AG09309 (cell line): ENCODE measurements around the gene TPRA1.

Experiments used
- DNase-seq: peaks from one replicate; pipeline ENCODE4 v3.0.0-alpha.2; 2010; ENCODE audit warnings: low read depth
- H3K4me3 ChIP-seq: 2 replicates; pipeline ENCODE4 v1.5.1; 2011; ENCODE audit warnings: mild to moderate bottlenecking, low read depth, low read length, moderate library complexity; ENCODE audit not compliant: control insufficient read depth
- TF ChIP-seq, protein P1 (sequence below): IDR thresholded peaks from 2 replicates; pipeline ENCODE4 v1.5.1; 2011; ENCODE audit warnings: mild to moderate bottlenecking, low read depth, low read length, inconsistent platforms; ENCODE audit not compliant: insufficient read depth, control insufficient read depth; ENCODE audit errors: missing control alignments

TPRA1 gene

GRCh38 chr3:127551178-127551577, 39.4 kb downstream of the TPRA1 start:
- H3K4me3 ChIP-seq = no peak overlapping the region
- no peak for DNase-seq
- TF ChIP-seq, protein P1, sequence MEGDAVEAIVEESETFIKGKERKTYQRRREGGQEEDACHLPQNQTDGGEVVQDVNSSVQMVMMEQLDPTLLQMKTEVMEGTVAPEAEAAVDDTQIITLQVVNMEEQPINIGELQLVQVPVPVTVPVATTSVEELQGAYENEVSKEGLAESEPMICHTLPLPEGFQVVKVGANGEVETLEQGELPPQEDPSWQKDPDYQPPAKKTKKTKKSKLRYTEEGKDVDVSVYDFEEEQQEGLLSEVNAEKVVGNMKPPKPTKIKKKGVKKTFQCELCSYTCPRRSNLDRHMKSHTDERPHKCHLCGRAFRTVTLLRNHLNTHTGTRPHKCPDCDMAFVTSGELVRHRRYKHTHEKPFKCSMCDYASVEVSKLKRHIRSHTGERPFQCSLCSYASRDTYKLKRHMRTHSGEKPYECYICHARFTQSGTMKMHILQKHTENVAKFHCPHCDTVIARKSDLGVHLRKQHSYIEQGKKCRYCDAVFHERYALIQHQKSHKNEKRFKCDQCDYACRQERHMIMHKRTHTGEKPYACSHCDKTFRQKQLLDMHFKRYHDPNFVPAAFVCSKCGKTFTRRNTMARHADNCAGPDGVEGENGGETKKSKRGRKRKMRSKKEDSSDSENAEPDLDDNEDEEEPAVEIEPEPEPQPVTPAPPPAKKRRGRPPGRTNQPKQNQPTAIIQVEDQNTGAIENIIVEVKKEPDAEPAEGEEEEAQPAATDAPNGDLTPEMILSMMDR = no peak

GRCh38 chr3:127550468-127551157, 39.9 kb downstream of the TPRA1 start:
- DNase-seq = no peak
- no peak overlapping the region for H3K4me3 ChIP-seq
- TF ChIP-seq, protein P1 = no peak

- no peak overlapping the region for H3K4me3 ChIP-seq
- TF ChIP-seq, protein P1 = no peak
- no peak for DNase-seq
Observed at GRCh38 chr3:127549826-127550467, 40.6 kb downstream of the TPRA1 start.

- H3K4me3 ChIP-seq = peak overlapping the region; percentile 63
- TF ChIP-seq, protein P1 = peak; percentile 66
- peak; percentile 3 for DNase-seq
Observed at GRCh38 chr3:127547761-127548605, 42.5 kb downstream of the TPRA1 start.

- peak overlapping the region; percentile 63 for H3K4me3 ChIP-seq
- TF ChIP-seq, protein P1 = no peak
- no peak for DNase-seq
Observed at GRCh38 chr3:127546970-127547733, 43.4 kb downstream of the TPRA1 start.

- DNase-seq = no peak
- TF ChIP-seq, protein P1 = no peak
Observed at GRCh38 chr3:127546554-127546953, 44.0 kb downstream of the TPRA1 start.

More at GRCh38 chr3:127546554-127546953, 44.0 kb downstream of the TPRA1 start:
- no peak overlapping the region for H3K4me3 ChIP-seq
